PFSK-1 (cell line): Measurements from ENCODE around the gene PAQR5.

Source experiments
- FOXP2 ChIP-seq: optimal IDR thresholded peaks from 2 replicates; pipeline ENCODE3; 2011; ENCODE audit warnings: borderline replicate concordance, control low read depth, inconsistent platforms; ENCODE audit not compliant: insufficient read depth; ENCODE audit errors: extremely low read length, extremely low read depth
- POLR2AphosphoS5 ChIP-seq: IDR thresholded peaks from 2 replicates; pipeline ENCODE4 v1.6.1; 2012; ENCODE audit warnings: low read depth, mild to moderate bottlenecking, control low read depth, low read length, moderate library complexity
- SIN3A ChIP-seq: IDR thresholded peaks from 2 replicates; pipeline ENCODE4 v1.6.1; 2012; ENCODE audit warnings: mild to moderate bottlenecking, low read length, moderate library complexity, borderline replicate concordance; ENCODE audit not compliant: insufficient read depth
- TAF1 ChIP-seq: IDR thresholded peaks from 2 replicates; pipeline ENCODE4 v1.6.1; 2012; ENCODE audit warnings: low read length, control low read depth, borderline replicate concordance; ENCODE audit not compliant: insufficient read depth
- TF ChIP-seq, protein P1 (sequence below), 2 experiments: IDR thresholded peaks; 2 replicates each; pipeline versions ENCODE4 v1.6.1 to v1.8.0; 2011 to 2012; ENCODE audit warnings: low read depth in 2 of 2, low read length in 2 of 2, control low read depth in 1 of 2, inconsistent platforms in 1 of 2, mild to moderate bottlenecking in 1 of 2, moderate library complexity in 1 of 2; ENCODE audit not compliant: insufficient read depth in 1 of 2

PAQR5 gene

DNA sequence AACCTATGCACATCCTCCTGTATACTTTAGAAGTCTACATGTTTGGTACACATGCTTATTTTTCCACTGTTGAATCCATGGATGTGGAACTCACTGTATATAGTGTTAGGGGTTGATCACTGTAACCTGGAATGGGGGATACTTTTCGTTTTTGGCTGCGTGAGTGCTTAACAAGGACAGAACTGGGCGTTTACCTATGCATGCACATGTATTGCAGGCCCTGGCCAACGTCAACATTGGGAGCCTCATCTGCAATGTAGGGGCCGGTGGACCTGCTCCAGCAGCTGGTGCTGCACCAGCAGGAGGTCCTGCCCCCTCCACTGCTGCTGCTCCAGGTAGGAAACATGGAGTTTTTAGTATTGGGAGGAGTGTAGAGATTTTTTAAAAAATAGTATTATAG is 156.2 kb downstream of the PAQR5 start:
- TF ChIP-seq FOXP2 (no peak), TAF1 (no peak), SIN3A (no peak), POLR2AphosphoS5 (no peak)
- TF ChIP-seq, protein P1, sequence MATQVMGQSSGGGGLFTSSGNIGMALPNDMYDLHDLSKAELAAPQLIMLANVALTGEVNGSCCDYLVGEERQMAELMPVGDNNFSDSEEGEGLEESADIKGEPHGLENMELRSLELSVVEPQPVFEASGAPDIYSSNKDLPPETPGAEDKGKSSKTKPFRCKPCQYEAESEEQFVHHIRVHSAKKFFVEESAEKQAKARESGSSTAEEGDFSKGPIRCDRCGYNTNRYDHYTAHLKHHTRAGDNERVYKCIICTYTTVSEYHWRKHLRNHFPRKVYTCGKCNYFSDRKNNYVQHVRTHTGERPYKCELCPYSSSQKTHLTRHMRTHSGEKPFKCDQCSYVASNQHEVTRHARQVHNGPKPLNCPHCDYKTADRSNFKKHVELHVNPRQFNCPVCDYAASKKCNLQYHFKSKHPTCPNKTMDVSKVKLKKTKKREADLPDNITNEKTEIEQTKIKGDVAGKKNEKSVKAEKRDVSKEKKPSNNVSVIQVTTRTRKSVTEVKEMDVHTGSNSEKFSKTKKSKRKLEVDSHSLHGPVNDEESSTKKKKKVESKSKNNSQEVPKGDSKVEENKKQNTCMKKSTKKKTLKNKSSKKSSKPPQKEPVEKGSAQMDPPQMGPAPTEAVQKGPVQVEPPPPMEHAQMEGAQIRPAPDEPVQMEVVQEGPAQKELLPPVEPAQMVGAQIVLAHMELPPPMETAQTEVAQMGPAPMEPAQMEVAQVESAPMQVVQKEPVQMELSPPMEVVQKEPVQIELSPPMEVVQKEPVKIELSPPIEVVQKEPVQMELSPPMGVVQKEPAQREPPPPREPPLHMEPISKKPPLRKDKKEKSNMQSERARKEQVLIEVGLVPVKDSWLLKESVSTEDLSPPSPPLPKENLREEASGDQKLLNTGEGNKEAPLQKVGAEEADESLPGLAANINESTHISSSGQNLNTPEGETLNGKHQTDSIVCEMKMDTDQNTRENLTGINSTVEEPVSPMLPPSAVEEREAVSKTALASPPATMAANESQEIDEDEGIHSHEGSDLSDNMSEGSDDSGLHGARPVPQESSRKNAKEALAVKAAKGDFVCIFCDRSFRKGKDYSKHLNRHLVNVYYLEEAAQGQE (IDR thresholded peaks at IDR 0.05; ENCODE audit: insufficient read depth in 1 of 2, low read depth in 2 of 2, low read length in 2 of 2) = no peak

DNA sequence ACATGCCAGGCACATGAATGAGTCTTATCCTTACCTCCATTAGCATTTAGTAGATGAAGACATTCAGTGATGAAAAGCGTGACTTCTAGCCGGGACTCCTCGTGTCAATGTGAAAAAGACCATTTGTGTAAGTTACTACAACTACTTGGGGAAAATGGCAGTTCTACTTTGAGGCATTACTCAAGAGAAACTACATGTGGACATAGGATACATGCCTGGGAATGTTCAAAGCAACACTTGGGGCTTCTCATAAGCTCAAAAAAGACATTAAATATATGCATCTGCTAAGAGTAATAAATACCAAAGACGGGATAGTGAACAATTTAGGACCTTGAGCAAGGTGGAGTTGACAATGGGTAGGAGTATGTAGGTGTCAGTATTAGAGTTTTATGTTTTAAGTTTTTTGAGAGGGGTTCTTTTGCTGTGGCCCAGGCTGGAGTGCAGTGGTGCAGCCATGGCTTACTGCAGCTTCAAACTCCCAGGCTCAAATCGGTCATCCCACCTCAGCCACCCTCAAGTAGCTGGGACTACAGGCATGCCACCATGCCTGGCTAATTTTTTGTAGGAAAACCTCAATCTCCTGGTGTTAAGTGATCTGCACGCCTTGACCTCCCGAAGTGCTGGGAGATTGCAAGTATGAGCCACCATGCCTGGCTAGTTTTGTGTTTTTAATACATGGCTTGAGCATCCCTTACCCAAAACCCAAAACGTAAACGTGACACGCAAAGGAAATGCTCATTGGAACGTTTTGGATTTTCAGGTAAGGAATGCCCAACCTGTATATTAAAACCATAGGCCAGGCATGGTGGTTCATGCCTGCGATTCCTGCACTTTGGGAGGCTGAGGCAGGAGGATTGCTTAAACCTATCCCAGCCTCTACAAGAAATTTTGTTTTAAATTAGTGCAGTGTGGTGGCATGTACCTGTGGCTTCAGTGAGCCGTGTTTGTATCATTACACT is 157.8 kb downstream of the PAQR5 start:
- no peak for TF ChIP-seq FOXP2
- peak; percentile 52; the same call in 1 of the 2 replicates for TF ChIP-seq TAF1
- no peak for TF ChIP-seq SIN3A
- TF ChIP-seq, protein P1 (IDR thresholded peaks at IDR 0.05; ENCODE audit: insufficient read depth in 1 of 2, low read depth in 2 of 2, low read length in 2 of 2) = no peak
- peak; percentile 61 for TF ChIP-seq POLR2AphosphoS5
